Liver (tissue), 9 donors: Measurements from ENCODE around the gene NCKIPSD. TPM values are rescaled to one million over a fixed set of nuclear protein-coding genes. Genes with fewer than 3 reads are reported as not detected.

Source experiments
- DNase-seq: peaks from one replicate; pipeline ENCODE4 v3.0.0-alpha.2; 2017; ENCODE audit warnings: low spot score
- H3K27ac ChIP-seq, 2 donors: one replicate each; pipeline ENCODE4 v1.7.0; 2013; ENCODE audit warnings: inconsistent platforms in 2 of 2, low read length in 2 of 2, control low read depth in 1 of 2, low read depth in 1 of 2, mild to moderate bottlenecking in 1 of 2
- H3K27me3 ChIP-seq, 4 donors: one replicate each; pipeline versions ENCODE4 v1.6.1 to v1.7.0; 2013; ENCODE audit warnings: low read length in 3 of 4, inconsistent platforms in 1 of 4, mild to moderate bottlenecking in 1 of 4, moderate library complexity in 1 of 4; ENCODE audit not compliant: control insufficient read depth in 4 of 4, insufficient read depth in 4 of 4
- H3K36me3 ChIP-seq, 4 donors: one replicate each; pipeline versions ENCODE4 v1.6.1 to v1.7.0; 2013; ENCODE audit warnings: low read length in 3 of 4, mild to moderate bottlenecking in 3 of 4, low read depth in 1 of 4, moderate library complexity in 1 of 4; ENCODE audit not compliant: control insufficient read depth in 4 of 4, insufficient read depth in 3 of 4
- H3K4me1 ChIP-seq, 4 donors: one replicate each; pipeline versions ENCODE4 v1.6.1 to v1.7.0; 2013; ENCODE audit warnings: low read length in 3 of 4, mild to moderate bottlenecking in 3 of 4, moderate library complexity in 1 of 4; ENCODE audit not compliant: control insufficient read depth in 4 of 4, insufficient read depth in 4 of 4
- H3K4me3 ChIP-seq, 3 donors: one replicate each; pipeline versions ENCODE4 v1.6.1 to v1.7.0; 2013; ENCODE audit warnings: low read length in 3 of 3, control low read depth in 1 of 3, low read depth in 1 of 3, mild to moderate bottlenecking in 1 of 3
- H3K9ac ChIP-seq, 2 donors: one replicate each; pipeline ENCODE4 v1.7.0; 2013; ENCODE audit warnings: low read length in 2 of 2, mild to moderate bottlenecking in 2 of 2, moderate library complexity in 2 of 2, control low read depth in 1 of 2, low read depth in 1 of 2
- H3K9me3 ChIP-seq, 4 donors: one replicate each; pipeline versions ENCODE4 v1.6.1 to v1.7.0; 2013; ENCODE audit warnings: low read length in 3 of 4; ENCODE audit not compliant: control insufficient read depth in 4 of 4
- ATF3 ChIP-seq: IDR thresholded peaks from 2 replicates; pipeline ENCODE4 v1.6.1; 2016; ENCODE audit warnings: antibody characterized with exemption
- CTCF ChIP-seq: fragments of 150-350 bp; IDR thresholded peaks from 2 replicates; pipeline ENCODE4 v1.5.1; 2017; ENCODE audit warnings: improper control_type of control experiment, low read depth, low read length; ENCODE audit not compliant: missing input control
- EGR1 ChIP-seq, 2 donors: IDR thresholded peaks; 2 replicates each; pipeline ENCODE4 v1.6.1; 2016 to 2018; ENCODE audit warnings: antibody characterized with exemption in 2 of 2, low read depth in 2 of 2
- FOXA1 ChIP-seq: IDR thresholded peaks from 2 replicates; pipeline ENCODE4 v1.6.1; 2016; ENCODE audit warnings: antibody characterized with exemption
- FOXA2 ChIP-seq: IDR thresholded peaks from 2 replicates; pipeline ENCODE4 v1.6.1; 2016; ENCODE audit warnings: antibody characterized with exemption
- HNF4A ChIP-seq, 2 donors: conservative IDR thresholded peaks; 2 replicates each; pipeline ENCODE4 v1.6.1; 2016; ENCODE audit warnings: antibody characterized with exemption in 2 of 2, mild to moderate bottlenecking in 2 of 2
- MAX ChIP-seq: IDR thresholded peaks from 2 replicates; pipeline ENCODE4 v1.6.1; 2016; ENCODE audit warnings: antibody characterized with exemption
- NR2F2 ChIP-seq: IDR thresholded peaks from 2 replicates; pipeline ENCODE4 v1.6.1; 2016; ENCODE audit warnings: antibody characterized with exemption
- RAD21 ChIP-seq, 2 donors: IDR thresholded peaks; 2 replicates each; pipeline ENCODE4 v1.6.1; 2016; ENCODE audit warnings: antibody characterized with exemption in 2 of 2, mild to moderate bottlenecking in 2 of 2
- SP1 ChIP-seq: IDR thresholded peaks from 2 replicates; pipeline ENCODE4 v1.6.1; 2018; ENCODE audit warnings: antibody characterized with exemption, mild to moderate bottlenecking
- TAF1 ChIP-seq: conservative IDR thresholded peaks from 2 replicates; pipeline ENCODE4 v1.6.1; 2016; ENCODE audit warnings: antibody characterized with exemption, mild to moderate bottlenecking
- YY1 ChIP-seq: IDR thresholded peaks from 2 replicates; pipeline ENCODE4 v1.6.1; 2016; ENCODE audit warnings: antibody characterized with exemption, mild to moderate bottlenecking
- ZBTB33 ChIP-seq: IDR thresholded peaks from 2 replicates; pipeline ENCODE4 v1.6.1; 2016; ENCODE audit warnings: antibody characterized with exemption
- WGBS: extraction: QIAGEN DNeasy Blood & Tissue Kit; methylation state at CpG from one replicate; pipeline ENCODE4 v1.1.7; 2013; 5-methylcytosine and 5-hydroxymethylcytosine counted together
- polyA plus RNA-seq, 2 donors: library from polyadenylated mRNA; stranded (reverse) in 1 of 2; unstranded in 1 of 2; fragments of 200-250 nt in 1 of 2; fragments of >200 nt in 1 of 2; fragmentation: Nextera tagmentation in 1 of 2; extraction: Ambion mirVana in 1 of 2; gene quantifications; one replicate each; pipeline versions ENCODE4 v1.2.1 to v1.2.3, GENCODE V29; 2013 to 2015
- total RNA-seq, 2 donors: library from RNA; depleted of rRNA; stranded (reverse); fragments of >200 nt; gene quantifications; one replicate each; pipeline ENCODE4 v1.2.3, GENCODE V29; 2014
- donor health status: healthy.
- donor health status: healthy.
- donor health status: healthy.
- donor health status: healthy.
- donor health status: healthy.

Gene NCKIPSD
- total and polyA plus RNA-seq, 4 donors = 5.9 to 12.9 (median 8.7) TPM

- Histone ChIP-seq H3K4me3 (no peak overlapping the region), H3K27me3 (no peaks in the 10 kb centered on the region), H3K9ac (no peak overlapping the region), H3K4me1 (peaks cover 3 to 29% (median 24%) of the 10 kb centered on the region in 4 donors), H3K9me3 (no peaks in the 10 kb centered on the region), H3K36me3 (peaks cover 8 to 39% (median 34%) of the 10 kb centered on the region in 4 donors), H3K27ac (no peak overlapping the region)
- WGBS = 72% methylated on average over 3 of the region's 3 CpGs
- no peak for DNase-seq
- TF ChIP-seq FOXA2 = no peak
- TF ChIP-seq HNF4A (conservative IDR thresholded peaks at IDR 0.05) = no peak
- TF ChIP-seq ZBTB33 = no peak
- TF ChIP-seq YY1 = no peak
- no peak for TF ChIP-seq FOXA1
- no peak for TF ChIP-seq ATF3
- no peak for TF ChIP-seq EGR1 (IDR thresholded peaks at IDR 0.05; ENCODE audit: low read depth in 2 of 2)
- TF ChIP-seq NR2F2 = no peak
- no peak for TF ChIP-seq SP1
- no peak for TF ChIP-seq MAX
Measured at GRCh38 chr3:48687220-48687678, 1.5 kb upstream of the NCKIPSD start.

GRCh38 chr3:48686538-48687219, 964 bp upstream of the NCKIPSD start:
- Histone ChIP-seq H3K27ac (peak overlapping the region in 1 of 2 donors; percentile 90), H3K27me3 (no peaks in the 10 kb centered on the region), H3K4me1 (peaks cover 3 to 29% (median 24%) of the 10 kb centered on the region in 4 donors), H3K9ac (peak overlapping the region in 1 of 2 donors; percentile 43), H3K9me3 (no peaks in the 10 kb centered on the region), H3K4me3 (peak overlapping the region in 1 of 3 donors; percentile 78), H3K36me3 (peaks cover 11 to 39% (median 30%) of the 10 kb centered on the region in 4 donors)
- no peak for TF ChIP-seq RAD21 (IDR thresholded peaks at IDR 0.05)
- TF ChIP-seq TAF1 = no peak
- no peak for TF ChIP-seq ZBTB33
- no peak for TF ChIP-seq SP1
- TF ChIP-seq CTCF = peak; percentile 1
- DNase-seq = no peak
- WGBS = 61% methylated on average over 10 of the region's 10 CpGs
